Cortex of kidney (tissue), 1 donor: ENCODE results near the gene NFATC4.

Source experiments
- DNase-seq: peaks from one replicate; lab custom pipeline; 2025; lab: John Stamatoyannopoulos, UW

The NFATC4 gene

DNA sequence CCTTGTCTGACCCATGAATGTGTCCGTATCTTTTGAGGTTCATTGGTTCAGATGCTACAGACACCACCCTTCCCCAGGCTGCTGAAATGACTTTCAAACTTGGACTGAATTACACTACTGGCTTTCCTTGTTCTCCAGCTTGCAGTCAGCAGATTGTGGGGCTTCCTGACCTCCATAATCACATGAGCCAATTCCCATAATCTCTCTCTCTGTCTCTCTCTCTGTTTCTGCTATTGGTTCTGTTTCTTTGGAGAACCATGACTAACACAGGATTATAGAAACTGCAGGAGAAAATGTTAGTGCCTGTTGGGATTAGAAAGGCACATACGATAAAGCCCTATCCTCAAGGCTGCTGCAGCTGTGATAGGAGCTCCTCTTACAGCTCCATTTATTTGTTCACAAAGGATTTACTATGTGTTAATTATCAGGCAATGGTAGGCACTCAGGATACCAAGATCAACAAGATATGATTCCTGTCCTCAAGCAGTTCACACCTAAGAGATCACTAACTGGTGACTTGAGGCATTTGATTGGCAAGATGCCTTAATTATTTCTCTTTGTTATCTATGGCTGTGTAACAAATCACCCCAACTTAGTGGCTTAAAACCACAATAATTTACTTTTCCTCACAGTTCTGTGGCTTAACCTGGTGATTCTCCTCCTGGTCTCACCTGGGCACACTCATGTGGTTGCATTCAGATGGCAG is 20.6 kb downstream of the NFATC4 start:
- DNase-seq: no peak

DNA sequence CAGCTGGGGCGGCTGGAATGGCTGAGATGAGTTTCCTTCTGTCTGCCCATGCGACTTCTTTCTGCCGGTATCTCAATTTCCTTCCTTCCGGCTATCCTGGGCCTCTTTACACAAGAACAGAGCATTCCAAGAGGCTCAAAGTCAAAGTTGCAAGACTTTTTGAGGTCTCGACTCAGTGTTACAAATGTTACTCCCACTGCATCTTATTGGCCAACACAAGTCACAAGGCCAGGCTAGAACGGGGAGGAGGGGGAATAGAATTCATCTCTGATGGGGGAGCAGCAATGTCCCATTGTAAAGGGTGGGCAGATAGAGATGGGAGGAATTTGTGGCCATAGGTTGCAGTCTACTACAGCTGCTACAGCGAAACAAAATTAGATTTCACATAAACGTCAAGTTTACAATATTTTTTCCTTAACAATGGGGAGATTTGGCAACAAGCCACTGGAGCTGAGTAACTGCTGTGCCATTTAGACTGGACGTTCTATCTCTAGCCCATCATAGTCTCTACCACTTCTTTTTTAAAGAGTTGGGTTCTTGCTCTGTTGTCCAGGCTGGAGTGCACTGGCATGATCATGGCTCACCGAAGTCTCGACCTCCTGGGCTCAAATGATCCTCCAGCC is 21.4 kb downstream of the NFATC4 start:
- no peak for DNase-seq

DNA sequence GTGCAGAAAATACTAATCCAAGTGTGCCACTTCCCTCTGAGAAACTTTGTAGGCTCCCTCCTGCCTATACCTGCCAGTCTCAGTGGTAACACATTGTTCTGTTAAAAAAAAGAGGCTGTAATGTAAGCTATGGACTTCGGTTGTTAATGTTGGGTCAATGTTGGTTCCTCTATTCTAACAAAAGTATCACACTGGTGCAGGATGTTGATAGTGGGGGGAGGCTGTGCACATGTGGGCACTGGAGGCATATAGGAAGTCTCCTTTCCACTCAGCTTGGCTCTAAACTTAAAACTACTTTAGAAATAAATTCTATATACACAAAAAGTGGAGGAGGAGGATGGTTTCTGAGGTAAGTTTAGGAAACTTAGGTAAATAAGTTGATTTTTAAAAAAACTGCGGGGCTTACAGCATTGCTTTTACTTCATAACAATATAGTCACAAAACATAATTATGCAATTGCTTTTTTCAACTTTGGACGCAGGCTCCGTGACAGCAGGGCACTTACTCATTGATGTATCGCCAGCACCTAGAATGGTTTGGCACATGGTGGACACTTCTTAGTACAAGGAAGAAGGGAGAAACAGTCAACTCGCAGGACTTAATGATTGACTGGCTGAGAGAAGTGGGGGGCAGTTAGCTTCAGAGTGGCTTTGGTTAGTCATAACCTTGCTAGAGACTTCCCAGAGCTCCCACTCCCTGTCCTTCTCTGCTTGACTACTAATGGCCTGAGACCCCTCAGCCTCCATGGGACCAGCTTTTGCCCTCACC is 22.9 kb downstream of the NFATC4 start:
- no peak for DNase-seq

DNA sequence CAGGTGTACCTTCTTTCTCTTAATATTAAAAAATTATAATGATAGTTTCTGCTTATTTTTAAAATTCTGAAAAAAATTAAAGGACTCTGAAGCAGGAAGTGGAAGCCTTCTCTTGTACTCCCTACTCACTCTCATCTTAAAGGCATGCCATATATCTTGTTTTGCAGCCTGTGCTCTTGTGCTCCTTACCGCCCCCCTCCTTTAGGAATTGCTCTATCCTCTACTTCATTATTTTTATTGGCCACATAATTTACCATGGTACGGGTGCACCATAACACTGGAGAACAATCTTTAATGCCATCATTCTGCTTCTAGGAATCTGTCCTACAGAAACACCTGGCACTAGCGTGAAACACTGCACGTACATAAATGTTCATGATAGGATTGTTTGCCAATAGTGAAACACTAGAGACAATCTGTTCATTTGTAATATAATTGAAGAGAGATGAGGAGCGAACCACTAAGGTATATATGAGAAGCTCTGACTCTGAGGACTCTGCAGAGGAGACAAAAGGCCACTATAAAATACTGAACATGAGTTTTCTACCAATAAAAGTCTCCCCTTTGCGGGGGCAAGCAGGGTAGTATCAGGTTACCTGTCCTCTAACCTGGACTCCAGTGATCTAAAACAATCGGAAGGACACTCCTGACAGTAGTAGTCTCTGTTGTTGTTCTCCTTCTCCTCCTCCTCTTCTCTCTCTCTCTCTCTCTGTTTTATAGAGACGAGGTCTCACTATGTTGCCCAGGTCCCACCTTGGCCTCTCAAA is 24.5 kb downstream of the NFATC4 start:
- no peak for DNase-seq

DNA sequence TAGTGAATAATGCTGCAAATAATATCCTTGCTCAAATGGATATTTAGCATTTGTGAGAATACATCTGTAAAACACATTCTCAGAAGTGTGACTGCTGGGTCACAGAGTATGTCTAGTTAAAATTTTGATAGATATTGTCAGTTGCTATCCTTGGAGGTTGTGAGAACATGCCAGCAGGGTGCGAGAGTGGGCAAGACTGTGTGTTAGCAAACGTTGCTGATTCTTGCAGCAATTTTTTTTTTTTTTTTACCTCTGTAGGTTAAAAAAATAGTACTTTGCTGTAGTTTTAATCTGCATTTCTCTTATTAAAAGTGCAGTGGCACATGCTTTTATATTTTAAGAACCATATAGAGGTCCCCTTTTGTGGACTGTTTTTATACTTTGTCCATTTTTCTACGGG is 26.3 kb downstream of the NFATC4 start:
- no peak for DNase-seq

DNA sequence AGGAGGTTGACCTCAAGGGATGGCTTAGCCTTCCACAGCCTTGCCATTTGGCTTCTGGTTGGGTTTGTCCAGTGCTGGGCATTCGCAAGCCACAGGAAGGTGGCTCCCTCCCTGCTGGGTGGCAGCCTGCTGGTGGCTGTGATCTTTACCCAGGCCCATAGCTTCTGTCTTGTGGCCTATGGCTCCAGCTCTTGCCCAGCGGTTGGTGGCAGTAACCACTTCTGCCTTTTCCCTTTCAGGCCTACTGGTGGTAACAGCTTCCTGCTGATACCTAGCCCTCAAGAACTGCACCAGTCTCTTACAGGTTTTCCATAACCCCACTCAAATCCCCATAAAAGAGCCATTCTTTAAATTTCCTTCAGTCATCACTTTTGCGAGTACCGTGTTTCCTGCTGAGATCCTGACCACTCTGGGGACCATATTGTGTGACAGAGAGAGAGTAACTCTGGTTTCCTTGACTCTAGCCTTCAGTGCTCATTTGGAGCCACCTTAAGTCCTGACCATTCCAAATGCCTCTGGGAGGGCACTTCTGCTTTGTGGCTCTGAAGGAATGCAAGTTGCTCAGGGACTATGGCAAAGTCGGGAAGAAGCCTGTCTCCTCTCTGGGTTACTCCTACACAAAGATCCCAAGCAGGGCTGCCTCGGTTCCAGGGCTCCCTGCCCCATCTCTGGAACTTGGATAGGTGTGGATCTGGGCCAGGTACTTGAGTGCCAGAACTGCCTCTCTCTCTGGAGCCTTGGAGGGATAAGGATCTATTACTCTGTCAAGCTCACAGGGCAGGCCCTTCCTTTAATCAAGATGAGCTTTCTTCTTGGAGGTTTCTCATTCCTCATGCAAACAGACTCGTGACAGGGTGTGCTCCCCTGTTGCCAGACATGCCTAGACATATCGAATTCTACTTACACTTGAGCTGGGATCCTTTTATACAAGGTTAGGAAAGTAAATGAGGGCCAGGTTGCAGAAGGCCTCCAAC is 27.9 kb downstream of the NFATC4 start:
- DNase-seq: no peak

DNA sequence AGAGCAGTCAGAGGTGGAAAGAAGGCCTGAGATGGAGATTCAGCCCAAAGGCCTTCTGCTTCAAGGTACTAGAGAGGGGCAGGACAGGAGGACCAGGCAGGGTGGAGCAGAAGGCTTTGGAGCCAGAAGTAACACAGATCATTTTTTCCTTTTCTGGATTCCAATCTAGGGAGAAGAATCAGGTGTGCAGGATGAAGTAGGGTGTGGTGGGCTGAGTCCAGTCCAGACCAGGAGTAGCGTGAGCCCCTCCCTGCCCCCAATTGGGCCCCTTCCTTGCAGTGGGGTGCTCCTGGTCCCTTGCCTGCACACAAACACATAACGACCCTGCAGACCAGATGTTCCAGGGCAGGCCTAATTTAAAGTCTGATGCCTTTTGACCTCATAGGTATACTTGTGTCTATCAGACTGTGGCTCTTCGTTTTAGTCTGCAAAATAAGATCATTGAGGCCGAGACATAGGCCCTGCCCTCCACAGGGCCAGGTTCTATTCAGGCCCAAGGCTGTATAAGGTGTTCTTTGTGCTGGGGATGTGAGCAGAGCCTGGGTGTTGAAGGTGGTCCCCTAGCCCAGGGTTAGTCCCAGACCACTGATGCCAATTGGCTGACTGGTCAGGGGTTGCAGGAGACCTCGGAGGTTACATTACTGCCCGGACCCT is 29.8 kb downstream of the NFATC4 start:
- no peak for DNase-seq

DNA sequence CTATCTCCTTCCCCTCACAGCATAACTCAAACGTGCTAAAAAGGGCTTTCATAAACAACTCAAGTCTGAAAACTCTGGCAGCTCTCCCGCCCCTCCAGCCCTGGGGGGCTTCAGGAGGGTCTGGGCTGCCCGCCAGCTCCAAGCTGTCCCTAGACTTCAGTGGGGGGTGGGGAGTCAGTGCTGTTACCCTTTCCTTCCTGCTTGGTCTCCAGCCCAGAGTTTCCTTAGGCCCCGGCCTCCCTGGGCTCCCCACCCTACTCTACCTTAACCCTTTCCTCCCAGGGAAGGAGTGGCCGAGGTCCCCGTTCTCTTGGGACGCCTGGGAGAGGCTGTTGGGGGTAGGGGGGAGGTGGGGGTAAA is 30.3 kb downstream of the NFATC4 start:
- DNase-seq: no peak

DNA sequence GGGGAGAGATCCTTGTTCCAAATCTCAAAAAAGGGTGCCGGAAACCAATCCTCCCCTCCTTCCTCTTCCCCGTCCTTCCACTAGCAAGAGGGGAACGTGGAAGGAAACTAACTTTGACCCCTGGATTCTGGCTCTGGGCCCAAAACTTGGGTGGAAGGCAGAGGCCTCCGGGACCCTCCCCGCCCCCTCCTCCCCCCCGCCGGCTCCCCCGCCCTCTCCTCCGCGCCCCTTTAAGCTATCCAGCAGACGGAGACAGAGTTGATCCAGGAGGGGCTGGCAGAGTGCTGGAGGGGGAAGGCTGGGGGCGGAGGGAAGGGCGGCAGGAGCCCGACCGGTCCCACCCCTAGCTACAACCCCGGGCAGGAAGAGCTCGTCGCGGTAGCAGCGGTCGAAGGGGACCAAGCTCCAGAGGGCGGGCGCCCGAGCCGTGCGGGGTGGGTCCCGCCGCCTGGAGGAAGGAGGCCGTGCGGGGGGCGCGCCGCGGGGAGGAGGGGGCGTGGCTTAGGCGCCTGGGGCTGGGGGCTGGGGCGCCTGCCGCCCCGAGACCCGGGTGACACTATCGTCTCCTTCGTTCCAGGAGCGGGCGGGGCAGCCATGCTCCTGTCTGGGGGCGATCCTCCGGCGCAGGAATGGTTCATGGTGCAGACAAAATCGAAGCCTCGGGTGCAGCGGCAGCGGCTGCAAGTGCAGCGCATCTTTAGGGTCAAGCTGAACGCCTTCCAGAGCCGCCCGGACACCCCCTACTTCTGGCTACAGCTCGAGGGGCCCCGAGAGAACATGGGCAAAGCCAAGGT is 30.9 kb downstream of the NFATC4 start, which contains the start of gene NYNRIN:
NYNRIN (plus strand) TSS at position 351 of the 794 bp plus-strand sequence; CDS start at position 595, 244 bp downstream.
- no peak for DNase-seq

DNA sequence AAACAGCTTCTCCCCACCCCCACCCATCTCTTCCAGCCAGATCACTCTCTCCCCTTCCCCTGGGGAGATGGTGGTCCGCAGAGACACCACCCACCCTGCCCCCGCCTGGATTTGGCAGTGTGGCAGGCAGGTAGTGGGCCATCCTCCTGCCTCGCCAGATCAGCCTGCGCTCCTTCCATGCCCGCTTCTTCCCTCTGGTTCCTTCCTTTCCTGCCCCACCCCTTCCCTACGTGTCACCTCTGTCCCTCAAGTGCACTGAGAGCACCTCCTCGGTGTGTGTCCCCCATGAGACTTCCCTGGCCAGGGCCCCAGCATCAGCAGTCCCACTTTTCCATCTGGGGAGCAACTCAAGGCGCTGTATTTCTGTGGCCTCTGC is 31.5 kb downstream of the NFATC4 start:
- DNase-seq: no peak

DNA sequence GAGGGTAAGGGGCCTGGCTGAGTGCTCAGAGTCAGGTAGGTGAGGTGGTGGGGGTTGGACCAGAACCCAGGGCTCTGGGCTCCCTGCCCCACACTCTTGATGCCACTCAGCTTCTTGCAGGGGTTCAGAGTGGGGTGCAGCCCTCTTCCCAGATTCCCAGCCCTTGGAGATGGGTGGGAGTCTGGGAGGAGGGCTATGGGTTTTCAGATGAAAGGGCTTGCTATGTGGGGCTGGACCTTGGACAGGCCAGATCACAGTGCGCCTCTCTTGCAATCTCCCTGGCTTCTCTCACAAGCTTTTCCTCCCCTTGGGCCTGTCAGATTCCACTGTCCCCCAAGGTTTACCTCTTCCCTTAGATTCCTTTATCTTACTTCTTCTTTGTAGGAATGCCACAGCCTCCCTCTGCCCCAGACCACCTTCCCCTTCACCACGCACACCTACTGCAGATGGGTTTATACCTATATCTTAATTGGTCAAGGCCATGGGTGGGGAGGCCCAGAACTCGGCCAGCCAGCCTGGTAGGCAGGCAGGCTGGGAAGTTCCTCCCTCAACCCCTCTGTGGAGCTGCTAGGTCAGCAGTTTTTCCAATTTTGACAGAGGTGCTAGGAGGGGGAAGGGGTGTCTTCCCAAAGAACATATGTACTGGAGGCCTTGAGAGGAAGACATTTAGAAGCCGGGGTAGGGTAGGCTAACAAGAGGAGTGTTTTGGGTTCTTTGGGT is 32.2 kb downstream of the NFATC4 start:
- no peak for DNase-seq

DNA sequence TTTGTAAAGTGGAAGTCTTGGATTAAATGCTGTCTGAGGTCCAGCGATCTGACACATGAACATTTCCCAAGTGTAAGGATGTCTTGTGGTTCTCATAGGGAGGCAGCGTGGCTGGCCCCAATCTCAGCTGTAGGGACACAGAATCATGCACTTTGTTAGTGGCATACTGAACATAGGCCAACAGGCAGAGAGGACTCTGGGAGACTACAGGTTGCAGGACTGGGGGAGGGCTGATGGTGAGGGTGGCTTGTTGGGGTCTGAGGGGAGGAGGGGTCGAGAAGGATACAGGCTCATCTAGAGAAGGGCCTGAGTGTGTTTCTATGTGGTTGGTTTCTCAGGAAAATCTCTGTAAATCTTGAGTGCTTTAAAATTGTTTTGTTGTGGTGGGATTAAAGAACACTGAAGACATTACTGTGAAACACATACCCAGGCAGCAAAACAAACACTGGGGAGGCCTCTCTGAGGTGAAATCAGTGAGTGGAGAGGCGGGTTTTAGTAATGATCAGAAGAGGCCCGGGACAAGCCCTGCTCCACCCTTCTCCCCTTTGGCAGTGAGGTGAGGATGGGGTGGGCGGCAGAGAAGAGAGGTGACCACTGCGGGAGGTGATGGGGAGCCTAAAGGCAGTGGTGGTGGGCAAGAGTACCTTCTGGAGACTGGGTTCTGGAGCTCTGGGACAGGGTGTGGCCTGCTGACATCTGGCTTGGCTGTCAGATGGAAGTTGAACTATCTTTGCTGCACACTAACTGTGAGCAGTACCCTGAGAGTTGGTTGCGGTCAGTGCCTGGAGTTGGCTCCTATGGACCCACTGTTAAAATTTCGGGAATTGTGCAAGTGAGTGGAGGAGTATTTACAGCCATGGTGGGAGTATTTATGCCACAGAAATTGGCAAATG is 34.1 kb downstream of the NFATC4 start:
- no peak for DNase-seq

DNA sequence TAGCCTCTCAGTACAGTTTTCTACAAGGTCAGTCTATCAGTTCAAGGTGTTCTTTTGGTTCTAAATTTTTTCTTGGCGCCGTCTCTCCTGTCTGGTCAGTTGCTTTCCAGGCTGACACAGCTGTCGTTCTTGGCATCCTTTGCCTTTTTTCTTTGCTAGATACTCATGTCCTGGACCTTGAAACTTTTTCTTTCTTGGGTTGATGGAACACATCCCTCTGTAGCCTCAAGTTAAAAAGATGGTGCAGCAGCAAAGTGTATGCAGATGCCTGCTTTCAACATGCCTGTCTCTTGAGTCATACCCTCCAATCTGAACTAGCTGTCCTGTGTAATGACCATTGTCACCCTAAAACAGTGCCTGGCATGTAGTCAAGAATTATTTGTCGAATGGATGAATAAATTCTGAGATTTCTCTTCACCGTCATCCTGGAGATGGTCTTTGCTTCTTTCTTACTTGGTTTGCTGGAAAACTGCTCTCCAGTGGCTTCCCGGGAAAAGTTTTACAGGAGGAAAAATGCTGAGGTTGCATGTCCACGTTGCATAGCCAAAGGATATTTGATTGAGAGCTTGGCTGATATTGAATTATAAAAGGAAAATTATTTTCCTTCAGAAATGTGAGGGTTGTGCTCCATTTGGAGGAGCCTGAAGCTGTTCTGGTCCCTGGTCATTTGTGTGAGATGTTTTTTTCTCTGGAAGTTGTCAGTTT is 35.5 kb downstream of the NFATC4 start:
- no peak for DNase-seq

DNA sequence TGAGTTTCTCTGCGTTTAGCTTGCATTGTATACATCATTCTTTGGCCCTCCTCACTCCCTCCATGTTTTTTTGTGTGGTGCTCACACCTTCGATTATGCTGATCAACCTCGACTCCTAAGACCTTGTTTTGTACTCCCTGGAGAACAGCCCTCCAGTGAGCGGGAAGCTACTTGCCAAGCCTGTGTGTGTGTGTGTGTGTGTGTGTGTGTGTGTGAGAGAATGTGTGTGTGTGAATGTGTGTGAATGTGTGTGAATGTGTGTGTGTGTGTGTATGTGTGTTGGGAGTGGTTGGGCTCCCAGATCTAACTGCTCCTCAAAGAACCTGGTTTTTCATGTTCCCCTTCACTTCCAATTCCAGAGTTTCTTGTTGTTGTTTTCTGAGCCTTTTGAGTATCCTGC is 36.8 kb downstream of the NFATC4 start:
- DNase-seq: no peak

DNA sequence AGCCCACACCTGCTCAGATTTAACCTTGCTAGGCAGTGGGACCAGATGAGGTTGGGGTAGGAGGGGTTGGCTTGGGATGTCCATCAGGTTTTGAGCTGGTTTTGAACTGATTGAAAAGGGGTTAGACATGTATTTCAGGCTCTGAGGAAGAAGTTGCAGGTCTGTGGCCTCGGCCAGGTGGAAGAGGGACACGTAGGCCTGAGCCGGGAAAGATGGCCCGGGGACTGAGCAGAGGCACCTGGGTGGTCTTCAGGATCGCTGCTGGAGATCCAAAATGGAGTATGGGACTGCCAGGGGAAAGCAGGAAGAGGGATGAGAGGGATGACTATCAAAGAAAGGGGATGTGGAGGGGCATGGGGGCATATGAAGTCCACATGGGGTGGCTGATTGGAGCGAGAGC is 38.4 kb downstream of the NFATC4 start:
- no peak for DNase-seq

DNA sequence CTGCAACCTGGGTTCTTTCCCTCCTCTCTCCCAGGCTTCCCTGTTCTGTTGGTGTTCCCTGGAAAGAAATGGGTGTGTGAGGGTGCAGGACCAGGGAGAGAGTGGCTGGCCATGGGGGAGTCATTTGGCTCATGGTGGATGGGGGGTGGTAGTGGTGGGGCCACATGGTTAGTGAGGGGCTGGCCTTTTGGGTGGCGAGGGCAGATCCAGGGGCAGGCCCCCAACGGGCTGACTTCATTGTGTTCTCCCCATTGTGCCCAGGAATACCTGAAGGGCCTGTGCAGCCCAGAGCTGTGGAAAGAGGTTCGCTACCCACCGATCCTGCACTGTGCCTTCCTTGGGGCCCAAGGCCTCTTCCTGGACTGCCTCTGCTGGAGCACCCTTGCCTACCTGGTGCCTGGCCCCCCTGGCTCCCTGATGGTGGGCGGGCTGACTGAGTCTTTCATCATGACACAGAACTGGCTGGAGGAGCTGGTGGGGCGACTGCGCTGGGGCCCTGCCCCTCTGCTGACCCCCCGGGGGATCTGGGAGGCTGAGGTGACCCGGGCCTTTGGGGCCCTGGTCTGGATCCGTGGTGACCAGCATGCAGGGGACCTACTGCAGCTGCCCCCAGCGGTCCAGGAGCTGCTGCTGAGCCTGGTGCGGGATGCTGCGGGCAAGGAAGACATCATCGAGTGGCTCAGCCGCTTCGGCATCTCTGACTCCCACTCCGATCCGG is 39.8 kb downstream of the NFATC4 start:
- DNase-seq: no peak

DNA sequence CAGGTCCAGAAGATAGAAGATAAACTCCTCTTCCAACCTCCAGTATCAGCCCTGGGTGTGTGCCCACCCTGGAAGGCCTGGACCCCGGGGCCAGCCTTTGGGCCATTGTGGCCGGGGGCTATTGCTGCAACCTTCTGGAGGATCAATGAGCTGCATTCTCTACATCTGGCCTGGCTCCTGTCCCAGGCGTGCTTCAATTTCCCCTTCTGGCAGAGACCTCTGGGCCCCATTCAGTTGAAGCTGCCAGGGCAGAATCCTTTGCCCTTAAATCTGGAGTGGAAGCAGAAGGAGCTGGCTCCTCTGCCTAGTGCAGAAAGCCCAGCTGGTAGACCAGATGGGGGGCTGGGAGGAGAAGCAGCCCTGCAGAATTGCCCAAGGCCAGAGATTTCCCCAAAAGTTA is 40.8 kb downstream of the NFATC4 start:
- DNase-seq: no peak
